H1 (cell line): ENCODE results near the gene MRPS12. TPM values are rescaled to one million over a fixed set of nuclear protein-coding genes. Genes with fewer than 3 reads are reported as not detected.

Experiments
- CTCF ChIA-PET: fragments of 300-600 bp; sonication (Branson Sonifier 250); formaldehyde crosslinking; loops from one replicate; lab custom pipeline; 2021; ENCODE audit not compliant: partially characterized antibody; lab: Charles Lee
- POLR2A ChIA-PET: fragments of 300-600 bp; sonication (Branson Sonifier 250); formaldehyde crosslinking; loops from one replicate; lab custom pipeline; 2021; ENCODE audit warnings: inconsistent platforms; ENCODE audit not compliant: partially characterized antibody; lab: Charles Lee
- DNase-seq, 2 experiments: peaks; one replicate each; pipeline versions ENCODE4 v3.0.0 to v3.0.0-alpha.2; 2010 to 2022; ENCODE audit warnings: low spot score in 2 of 2, low read depth in 1 of 2, mixed read lengths in 1 of 2
- FAIRE-seq: peaks from 2 replicates; lab custom pipeline; 2011; peaks lifted over from hg19 to GRCh38; lab: Jason Lieb, UNC
- H2AFZ ChIP-seq: 2 replicates; pipeline ENCODE4 v1.8.1; 2012; ENCODE audit warnings: low read length, inconsistent platforms
- H2AK5ac ChIP-seq: 2 replicates; pipeline ENCODE4 v1.6.1; 2013; ENCODE audit warnings: low read depth, low read length
- H2BK120ac ChIP-seq: replicated peaks from 2 replicates; pipeline ENCODE3; 2013; ENCODE audit warnings: low read depth, low read length, inconsistent platforms
- H2BK12ac ChIP-seq: 2 replicates; pipeline ENCODE4 v1.6.1; 2013; ENCODE audit warnings: low read depth, low read length
- H2BK15ac ChIP-seq: 2 replicates; pipeline ENCODE4 v1.6.1; 2013; ENCODE audit warnings: low read length
- H2BK20ac ChIP-seq: 2 replicates; pipeline ENCODE4 v1.6.1; 2013; ENCODE audit warnings: low read length
- H2BK5ac ChIP-seq: 2 replicates; pipeline ENCODE4 v1.6.1; 2013; ENCODE audit warnings: low read depth, low read length
- H3K14ac ChIP-seq: 2 replicates; pipeline ENCODE4 v1.6.1; 2013; ENCODE audit warnings: inconsistent platforms; ENCODE audit not compliant: insufficient read length
- H3K18ac ChIP-seq: 2 replicates; pipeline ENCODE4 v1.6.1; 2013; ENCODE audit warnings: low read length; ENCODE audit errors: extremely low read depth
- H3K23ac ChIP-seq: 2 replicates; pipeline ENCODE4 v1.6.1; 2013; ENCODE audit warnings: inconsistent platforms; ENCODE audit not compliant: insufficient read length
- H3K23me2 ChIP-seq: 2 replicates; pipeline ENCODE4 v1.6.1; 2013; ENCODE audit warnings: low read depth, low read length
- H3K27ac ChIP-seq: 2 replicates; pipeline ENCODE4 v1.6.1; 2011; ENCODE audit warnings: low read depth, low read length, inconsistent platforms
- H3K27me3 ChIP-seq, 4 experiments: replicated peaks in 1 of 4; 1 replicate in 1 of 4; 2 replicates in 3 of 4; pipeline versions ENCODE4 v1.6.1 to v1.8.1; 2011 to 2013; ENCODE audit warnings: low read length in 3 of 4, mild to moderate bottlenecking in 3 of 4, inconsistent platforms in 2 of 4, mixed read lengths in 2 of 4, moderate library complexity in 1 of 4; ENCODE audit not compliant: control insufficient read depth in 3 of 4, insufficient read depth in 3 of 4; ENCODE audit errors: extremely low read depth in 1 of 4
- H3K36me3 ChIP-seq, 4 experiments: 2 replicates each; pipeline versions ENCODE4 v1.6.1 to v1.8.1; 2011 to 2013; ENCODE audit warnings: mild to moderate bottlenecking in 4 of 4, low read length in 3 of 4, moderate library complexity in 2 of 4, control low read depth in 1 of 4, inconsistent platforms in 1 of 4; ENCODE audit not compliant: insufficient read depth in 4 of 4, control insufficient read depth in 2 of 4
- H3K4ac ChIP-seq: replicated peaks from 2 replicates; pipeline ENCODE3; 2013; ENCODE audit warnings: low read length, low read depth, mixed read lengths, inconsistent platforms; ENCODE audit not compliant: insufficient read length
- H3K4me1 ChIP-seq, 4 experiments: replicated peaks in 1 of 4; 1 replicate in 1 of 4; 2 replicates in 3 of 4; pipeline versions ENCODE4 v1.6.1 to v1.8.1; 2011 to 2013; ENCODE audit warnings: low read length in 3 of 4, inconsistent platforms in 2 of 4, mixed read lengths in 1 of 4; ENCODE audit not compliant: insufficient read depth in 4 of 4, control insufficient read depth in 3 of 4
- H3K4me2 ChIP-seq, 2 experiments: 2 replicates each; pipeline versions ENCODE4 v1.6.1 to v1.8.1; 2011 to 2013; ENCODE audit warnings: low read depth in 2 of 2, low read length in 2 of 2, control low read depth in 1 of 2, inconsistent platforms in 1 of 2, mild to moderate bottlenecking in 1 of 2; ENCODE audit not compliant: insufficient read depth in 1 of 2
- H3K4me3 ChIP-seq, 4 experiments: fragments of 200-600, 300-600 bp in 1 of 4; sonication (generic), shearing (Covaris generic), sonication (Bioruptor Twin) in 1 of 4; 2 replicates each; pipeline versions ENCODE4 v1.5.1 to v1.8.1; 2011 to 2016; ENCODE audit warnings: low read length in 4 of 4, low read depth in 3 of 4, control low read depth in 2 of 4, inconsistent platforms in 2 of 4, mild to moderate bottlenecking in 2 of 4, mixed read lengths in 1 of 4, moderate library complexity in 1 of 4; ENCODE audit not compliant: insufficient read depth in 2 of 4; ENCODE audit errors: extremely low read depth in 1 of 4
- H3K56ac ChIP-seq: replicated peaks from 2 replicates; pipeline ENCODE3; 2013; ENCODE audit warnings: low read depth, mild to moderate bottlenecking, mixed read lengths, low read length, inconsistent platforms; ENCODE audit not compliant: insufficient read length
- H3K79me1 ChIP-seq: 2 replicates; pipeline ENCODE4 v1.6.1; 2013; ENCODE audit warnings: low read depth, low read length, control low read depth
- H3K79me2 ChIP-seq, 2 experiments: 2 replicates each; pipeline versions ENCODE4 v1.6.1 to v1.8.1; 2012 to 2013; ENCODE audit warnings: low read length in 2 of 2, mild to moderate bottlenecking in 2 of 2, inconsistent platforms in 1 of 2; ENCODE audit not compliant: insufficient read depth in 2 of 2, control insufficient read depth in 1 of 2
- H3K9ac ChIP-seq, 4 experiments: replicated peaks in 1 of 4; 1 replicate in 1 of 4; 2 replicates in 3 of 4; pipeline versions ENCODE4 v1.6.1 to v1.8.1; 2011 to 2013; ENCODE audit warnings: low read depth in 3 of 4, low read length in 3 of 4, control low read depth in 2 of 4, mild to moderate bottlenecking in 2 of 4, moderate library complexity in 2 of 4, inconsistent platforms in 1 of 4; ENCODE audit errors: extremely low read depth in 1 of 4
- H3K9me3 ChIP-seq, 2 experiments: 2 replicates each; pipeline versions ENCODE4 v1.6.1 to v1.8.1; 2012 to 2013; ENCODE audit warnings: mild to moderate bottlenecking in 2 of 2, moderate library complexity in 2 of 2, control low read depth in 1 of 2, inconsistent platforms in 1 of 2, low read depth in 1 of 2, low read length in 1 of 2, mixed read lengths in 1 of 2; ENCODE audit not compliant: insufficient read depth in 2 of 2
- H4K20me1 ChIP-seq, 2 experiments: replicated peaks in 1 of 2; 2 replicates each; pipeline versions ENCODE3 to v1.8.1; 2011 to 2013; ENCODE audit warnings: inconsistent platforms in 2 of 2, low read length in 2 of 2, mild to moderate bottlenecking in 1 of 2; ENCODE audit not compliant: insufficient read depth in 2 of 2, control insufficient read depth in 1 of 2
- H4K5ac ChIP-seq: 2 replicates; pipeline ENCODE4 v1.6.1; 2013; ENCODE audit warnings: low read length, low read depth, mixed read lengths, inconsistent platforms; ENCODE audit not compliant: insufficient read length
- H4K8ac ChIP-seq: 2 replicates; pipeline ENCODE4 v1.8.0; 2013; ENCODE audit warnings: mild to moderate bottlenecking, moderate library complexity, low read length, inconsistent platforms; ENCODE audit not compliant: insufficient read depth; ENCODE audit errors: extremely low read depth
- H4K91ac ChIP-seq: replicated peaks from 2 replicates; pipeline ENCODE3; 2013; ENCODE audit warnings: low read length, mixed read lengths, inconsistent platforms; ENCODE audit not compliant: insufficient read length
- BACH1 ChIP-seq: IDR thresholded peaks from 2 replicates; pipeline ENCODE4 v1.6.1; 2012; ENCODE audit warnings: low read length, improper control_type of control experiment
- CHD1 ChIP-seq: IDR thresholded peaks from 2 replicates; pipeline ENCODE4 v1.6.1; 2012; ENCODE audit warnings: low read depth, low read length, improper control_type of control experiment
- CHD2 ChIP-seq: IDR thresholded peaks from 2 replicates; pipeline ENCODE4 v1.6.1; 2012; ENCODE audit warnings: low read length, improper control_type of control experiment
- CTBP2 ChIP-seq: IDR thresholded peaks from 2 replicates; pipeline ENCODE4 v1.7.0; 2011; ENCODE audit warnings: borderline replicate concordance, mild to moderate bottlenecking, moderate library complexity, mixed read lengths, low read length; ENCODE audit not compliant: insufficient read depth, insufficient read length
- JUND ChIP-seq: IDR thresholded peaks from 2 replicates; pipeline ENCODE4 v1.6.1; 2011; ENCODE audit warnings: mild to moderate bottlenecking, improper control_type of control experiment, low read length
- NANOG ChIP-seq: IDR thresholded peaks from 2 replicates; pipeline ENCODE4 v1.6.1; 2011; ENCODE audit warnings: low read length, low read depth, mild to moderate bottlenecking, inconsistent platforms; ENCODE audit not compliant: insufficient read depth, poor library complexity, severe bottlenecking
- NRF1 ChIP-seq: IDR thresholded peaks from 2 replicates; pipeline ENCODE4 v1.6.1; 2011; ENCODE audit warnings: mild to moderate bottlenecking, low read depth, low read length, improper control_type of control experiment
- PHF8 ChIP-seq: fragments of 200-600 bp; sonication (generic); conservative IDR thresholded peaks from 2 replicates; pipeline ENCODE4 v1.7.1; 2012; ENCODE audit warnings: low read depth, mild to moderate bottlenecking, inconsistent platforms, low read length, moderate library complexity
- RBBP5 ChIP-seq: IDR thresholded peaks from 2 replicates; pipeline ENCODE4 v1.7.1; 2012; ENCODE audit warnings: low read depth, mild to moderate bottlenecking, inconsistent platforms, low read length, moderate library complexity, borderline replicate concordance
- TAF1 ChIP-seq: IDR thresholded peaks from 2 replicates; pipeline ENCODE4 v1.6.1; 2011; ENCODE audit warnings: mild to moderate bottlenecking, low read depth, low read length
- YY1 ChIP-seq: IDR thresholded peaks from 2 replicates; pipeline ENCODE4 v1.6.1; 2011; ENCODE audit warnings: low read depth, mild to moderate bottlenecking, low read length
- WGBS, 2 experiments: shearing (Covaris generic) in 1 of 2; methylation state at CpG; one replicate each; pipeline versions ENCODE4 v1.1.6 to v1.1.7; 2013 to 2015; ENCODE audit warnings: low lambda C conversion rate in 2 of 2, mixed read lengths in 2 of 2, inconsistent platforms in 1 of 2, low coverage in 1 of 2, missing lambda C conversion rate in 1 of 2; ENCODE audit not compliant: insufficient replicate concordance in 2 of 2, insufficient coverage in 1 of 2, insufficient read length in 1 of 2; ENCODE audit errors: extremely low coverage in 1 of 2, missing lambda C conversion rate in 1 of 2; 5-methylcytosine and 5-hydroxymethylcytosine counted together
- polyA plus RNA-seq, 7 experiments: library from polyadenylated mRNA; depleted of rRNA in 3 of 7; stranded (reverse) in 5 of 7; unstranded in 2 of 7; fragments of >200 nt in 5 of 7; fragments of 200-250 nt in 2 of 7; gene quantifications; 1 replicate in 5 of 7; 2 replicates in 1 of 7; 4 replicates in 1 of 7; pipeline versions ENCODE4 v1.2.1 to v1.2.3, GENCODE V29; 2011 to 2013; ENCODE audit warnings: missing spikeins in 2 of 7, mixed read lengths in 2 of 7
- total RNA-seq: library from RNA; stranded (reverse); fragmentation: NEBNext Ultra II Directional; extraction: Animal tissue kit (Norgen Biotek cat#: 25700); gene quantifications from 2 replicates; pipeline ENCODE4 v1.2.1, GENCODE V29; 2021
- TF ChIP-seq, protein P1 (sequence below): IDR thresholded peaks from 2 replicates; pipeline ENCODE4 v1.6.1; 2011; ENCODE audit warnings: low read length, improper control_type of control experiment

The MRPS12 gene
- total and polyA plus RNA-seq, 2 of the 8 experiments (the other 6 are each of a cell fraction or from before 2014, with no cell fraction given) = 79.0 to 175 TPM

DNA sequence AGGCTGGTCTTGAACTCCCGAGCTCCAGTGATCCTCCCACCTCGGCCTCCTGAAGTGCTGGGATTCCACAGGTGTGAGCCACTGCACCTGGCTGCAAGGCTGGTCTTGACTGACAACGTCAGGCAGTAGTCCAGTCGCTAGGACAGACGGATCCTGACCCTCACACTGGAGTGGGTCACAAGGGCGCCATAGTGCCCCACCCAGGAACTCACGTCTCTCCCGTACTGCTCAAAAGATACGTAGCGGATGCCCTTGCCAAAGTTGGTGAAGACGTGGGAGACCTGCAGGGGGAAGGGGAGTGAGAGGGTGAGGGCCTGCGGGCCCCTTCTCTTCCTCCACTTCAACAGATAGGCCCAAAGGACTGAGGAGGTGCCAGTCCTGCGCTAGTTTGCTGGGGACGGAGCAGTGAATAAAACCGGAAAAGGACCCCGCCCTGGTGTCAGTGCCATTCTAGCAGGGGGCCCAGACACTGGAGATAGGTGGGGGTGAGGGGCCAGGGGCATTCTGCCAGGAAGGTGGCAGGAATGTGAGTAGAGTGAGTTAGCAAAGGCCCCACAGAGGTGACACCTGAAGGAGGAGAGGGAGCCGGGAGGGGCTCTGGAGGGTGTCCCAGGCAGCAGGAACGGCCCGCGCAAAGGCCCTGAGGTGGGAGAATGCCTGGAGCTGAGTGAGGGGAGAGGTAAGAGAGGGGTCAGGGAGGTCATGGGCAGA lies 11.9 kb downstream of the MRPS12 start:
- no peak overlapping the region for H3K14ac ChIP-seq
- H4K20me1 ChIP-seq = no peaks in the 10 kb centered on the region
- H2BK15ac ChIP-seq = no peak overlapping the region
- no peak overlapping the region for H3K4me2 ChIP-seq
- H2BK20ac ChIP-seq = no peak overlapping the region
- H3K79me2 ChIP-seq = no peaks in the 10 kb centered on the region
- H2BK12ac ChIP-seq = no peak overlapping the region
- peaks cover 0 to 4% (median 0%) of the 10 kb centered on the region in 4 experiments; a peak in 2 of 8 replicates for H3K36me3 ChIP-seq
- no peak overlapping the region for H4K5ac ChIP-seq
- no peak overlapping the region for H3K4me3 ChIP-seq
- H2AFZ ChIP-seq = no peak overlapping the region
- no peaks in the 10 kb centered on the region for H3K9me3 ChIP-seq
- H3K18ac ChIP-seq = no peak overlapping the region
- H3K23me2 ChIP-seq = no peaks in the 10 kb centered on the region
- DNase-seq (no peak), FAIRE-seq (no peak)
- no peak overlapping the region for H3K23ac ChIP-seq
- no peak overlapping the region for H3K4ac ChIP-seq
- POLR2A ChIA-PET = interaction anchor here (0.8 kb wide), 1 partner anchor 10 kb away, joined by 5 read pairs; no protein-coding TSS in a partner anchor
- H3K9ac ChIP-seq = no peak overlapping the region
- no peak overlapping the region for H2AK5ac ChIP-seq
- H3K79me1 ChIP-seq = no peaks in the 10 kb centered on the region
- WGBS, 2 experiments = 86% methylated on average over 16 of the region's 20 CpGs; no CpG with 5 or more reads in 1 of the 2 experiments
- CTCF ChIA-PET = interaction anchor here (14.5 kb wide), 1 partner anchor 9 kb away, joined by 120 read pairs; the partner anchor contains the start of genes MRPS12 and SARS2
- H3K4me1 ChIP-seq = no peaks in the 10 kb centered on the region
- no peak overlapping the region for H2BK120ac ChIP-seq
- no peak overlapping the region for H3K56ac ChIP-seq
- H3K27me3 ChIP-seq = no peaks in the 10 kb centered on the region
- H4K8ac ChIP-seq = no peak overlapping the region; the same call in 1 of the 2 replicates
- H3K27ac ChIP-seq = no peak overlapping the region
- H2BK5ac ChIP-seq = no peak overlapping the region
- H4K91ac ChIP-seq = no peak overlapping the region
- TF ChIP-seq, protein P1, sequence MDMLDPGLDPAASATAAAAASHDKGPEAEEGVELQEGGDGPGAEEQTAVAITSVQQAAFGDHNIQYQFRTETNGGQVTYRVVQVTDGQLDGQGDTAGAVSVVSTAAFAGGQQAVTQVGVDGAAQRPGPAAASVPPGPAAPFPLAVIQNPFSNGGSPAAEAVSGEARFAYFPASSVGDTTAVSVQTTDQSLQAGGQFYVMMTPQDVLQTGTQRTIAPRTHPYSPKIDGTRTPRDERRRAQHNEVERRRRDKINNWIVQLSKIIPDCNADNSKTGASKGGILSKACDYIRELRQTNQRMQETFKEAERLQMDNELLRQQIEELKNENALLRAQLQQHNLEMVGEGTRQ = no peak
- no peak for TF ChIP-seq JUND
- TF ChIP-seq PHF8 = no peak
- TF ChIP-seq NRF1 = no peak
- no peak for TF ChIP-seq CHD2
- TF ChIP-seq YY1 = no peak
- TF ChIP-seq RBBP5 = no peak
- no peak for TF ChIP-seq CTBP2
- TF ChIP-seq CHD1 = no peak
- no peak for TF ChIP-seq NANOG
- TF ChIP-seq BACH1 = no peak
- TF ChIP-seq TAF1 = no peak
